B cell (primary cell): ENCODE measurements around the gene IL17A. TPM values are rescaled to one million over a fixed set of nuclear protein-coding genes. Genes with fewer than 3 reads are reported as not detected.

Experiments
- ATAC-seq: fragments of 200-7000 bp; cut with Tn5 transposase; one replicate; pipeline ENCODE4 v1.10.0; 2021; ENCODE audit warnings: low read depth, mild to moderate bottlenecking, moderate number of reproducible peaks, moderate library complexity
- CTCF ChIA-PET: fragments of 350-600 bp; sonication (Branson Sonifier 250); formaldehyde crosslinking; loops from one replicate; lab custom pipeline; 2021; ENCODE audit warnings: antibody characterized with exemption, inconsistent platforms; lab: Charles Lee
- POLR2A ChIA-PET: fragments of 350-600 bp; sonication (Branson Sonifier 250); formaldehyde crosslinking; loops from one replicate; lab custom pipeline; 2021; ENCODE audit warnings: antibody characterized with exemption; lab: Charles Lee
- DNase-seq: peaks from one replicate; pipeline ENCODE4 v3.0.0; 2013
- H2AFZ ChIP-seq: 2 replicates; pipeline ENCODE4 v1.6.1; 2012; ENCODE audit warnings: mild to moderate bottlenecking, low read depth, low read length; ENCODE audit not compliant: insufficient read depth, poor library complexity, severe bottlenecking
- H3K27ac ChIP-seq, 2 donors: 1 replicate in 1 of 2; 2 replicates in 1 of 2; pipeline ENCODE4 v1.5.1; 2012 to 2013; ENCODE audit warnings: low read length in 2 of 2, mild to moderate bottlenecking in 2 of 2, moderate library complexity in 1 of 2
- H3K27me3 ChIP-seq, 4 experiments: fragments of 200-600 bp in 1 of 4; sonication (generic) in 1 of 4; replicated peaks in 1 of 4; 1 replicate in 2 of 4; 2 replicates in 2 of 4; pipeline versions ENCODE4 v1.6.1 to v1.7.0; 2013 to 2016; ENCODE audit warnings: low read length in 3 of 4, mild to moderate bottlenecking in 2 of 4, mixed read lengths in 1 of 4, moderate library complexity in 1 of 4; ENCODE audit not compliant: insufficient read depth in 4 of 4, control insufficient read depth in 3 of 4; ENCODE audit errors: control extremely low read depth in 1 of 4
- H3K36me3 ChIP-seq, 2 experiments: replicated peaks in 1 of 2; 1 replicate in 1 of 2; 2 replicates in 1 of 2; pipeline versions ENCODE4 v1.6.1 to v1.7.1; 2013; ENCODE audit warnings: low read length in 1 of 2; ENCODE audit not compliant: insufficient read depth in 2 of 2, control insufficient read depth in 1 of 2; ENCODE audit errors: control extremely low read depth in 1 of 2, extremely low read depth in 1 of 2
- H3K4me1 ChIP-seq, 2 donors: fragments of 200-600 bp in 1 of 2; sonication (generic) in 1 of 2; 1 replicate in 1 of 2; 2 replicates in 1 of 2; pipeline versions ENCODE4 v1.5.1 to v1.6.1; 2013 to 2017; ENCODE audit warnings: low read length in 2 of 2; ENCODE audit not compliant: control insufficient read depth in 2 of 2, insufficient read depth in 2 of 2
- H3K4me2 ChIP-seq: replicated peaks from 2 replicates; pipeline ENCODE3; 2012; ENCODE audit warnings: mild to moderate bottlenecking, low read depth, low read length; ENCODE audit not compliant: poor library complexity, severe bottlenecking
- H3K4me3 ChIP-seq, 5 experiments: fragments of 200-600 bp in 1 of 5; sonication (generic) in 1 of 5; 1 replicate in 3 of 5; 2 replicates in 2 of 5; pipeline versions ENCODE4 v1.5.1 to v1.7.0; 2011 to 2016; ENCODE audit warnings: low read length in 4 of 5, mild to moderate bottlenecking in 4 of 5, low read depth in 2 of 5, control low read depth in 1 of 5, moderate library complexity in 1 of 5; ENCODE audit not compliant: insufficient read depth in 1 of 5; ENCODE audit errors: control extremely low read depth in 1 of 5, extremely low read depth in 1 of 5
- H3K79me2 ChIP-seq: fragments of 200-600 bp; sonication (generic); one replicate; pipeline ENCODE4 v1.6.0; 2016; ENCODE audit warnings: low read length; ENCODE audit not compliant: control insufficient read depth, insufficient read depth
- H3K9ac ChIP-seq: fragments of 200-600 bp; sonication (generic); 2 replicates; pipeline ENCODE4 v1.6.1; 2017; ENCODE audit warnings: mild to moderate bottlenecking, low read length, moderate library complexity
- H3K9me3 ChIP-seq, 3 donors: one replicate each; pipeline versions ENCODE4 v1.6.1 to v1.7.1; 2013; ENCODE audit warnings: low read length in 2 of 3; ENCODE audit not compliant: control insufficient read depth in 2 of 3, insufficient read depth in 1 of 3; ENCODE audit errors: control extremely low read depth in 1 of 3
- H4K20me1 ChIP-seq: 2 replicates; pipeline ENCODE4 v1.6.0; 2012; ENCODE audit warnings: mild to moderate bottlenecking, low read length; ENCODE audit not compliant: insufficient read depth, control insufficient read depth, poor library complexity, severe bottlenecking
- H3K27ac Mint-ChIP-seq: one replicate; pipeline ENCODE4 v1.8.0; 2021; ENCODE audit warnings: mixed read lengths
- H3K27me3 Mint-ChIP-seq: one replicate; pipeline ENCODE4 v1.8.0; 2021; ENCODE audit warnings: mixed read lengths
- H3K4me1 Mint-ChIP-seq: one replicate; pipeline ENCODE4 v1.8.0; 2021; ENCODE audit warnings: mixed read lengths
- H3K4me3 Mint-ChIP-seq: one replicate; pipeline ENCODE4 v1.8.0; 2021; ENCODE audit warnings: mixed read lengths
- H3K9me3 Mint-ChIP-seq: one replicate; pipeline ENCODE4 v1.8.0; 2022; ENCODE audit warnings: mixed read lengths; ENCODE audit not compliant: insufficient read depth
- EZH2 ChIP-seq: IDR thresholded peaks from 2 replicates; pipeline ENCODE4 v1.6.1; 2012; ENCODE audit warnings: borderline replicate concordance, low read depth, mild to moderate bottlenecking, moderate library complexity, low read length; ENCODE audit not compliant: insufficient read depth, poor library complexity, severe bottlenecking
- WGBS: methylation state at CpG from one replicate; pipeline ENCODE4 v1.1.5; 2013; ENCODE audit warnings: missing lambda C conversion rate; ENCODE audit not compliant: insufficient coverage; 5-methylcytosine and 5-hydroxymethylcytosine counted together
- intact Hi-C: fragments of 100-400 bp; cut with micrococcal nuclease; formaldehyde crosslinking; loops from one replicate; pipeline ENCODE4 v1.10.0; 2022
- polyA plus RNA-seq: library from polyadenylated mRNA; depleted of rRNA; stranded (reverse); fragments of >200 nt; gene quantifications from 2 replicates; pipeline ENCODE4 v1.2.3, GENCODE V29; 2012
- total RNA-seq, 2 donors: library from RNA; stranded (reverse); fragments of 120-200 nt in 1 of 2; gene quantifications; 1 replicate in 1 of 2; 2 replicates in 1 of 2; pipeline versions ENCODE4 v1.2.3 to v1.2.4, GENCODE V29; 2013 to 2022
- TF ChIP-seq, protein P1 (sequence below): fragments of 200-600 bp; IDR thresholded peaks from one replicate; pipeline ENCODE4 v1.8.0; 2022; ENCODE audit warnings: antibody characterized with exemption, mild to moderate bottlenecking

The IL17A gene
- total and polyA plus RNA-seq, 2 donors (not counting 1 experiment from before 2014, with no cell fraction given): not detected

DNA sequence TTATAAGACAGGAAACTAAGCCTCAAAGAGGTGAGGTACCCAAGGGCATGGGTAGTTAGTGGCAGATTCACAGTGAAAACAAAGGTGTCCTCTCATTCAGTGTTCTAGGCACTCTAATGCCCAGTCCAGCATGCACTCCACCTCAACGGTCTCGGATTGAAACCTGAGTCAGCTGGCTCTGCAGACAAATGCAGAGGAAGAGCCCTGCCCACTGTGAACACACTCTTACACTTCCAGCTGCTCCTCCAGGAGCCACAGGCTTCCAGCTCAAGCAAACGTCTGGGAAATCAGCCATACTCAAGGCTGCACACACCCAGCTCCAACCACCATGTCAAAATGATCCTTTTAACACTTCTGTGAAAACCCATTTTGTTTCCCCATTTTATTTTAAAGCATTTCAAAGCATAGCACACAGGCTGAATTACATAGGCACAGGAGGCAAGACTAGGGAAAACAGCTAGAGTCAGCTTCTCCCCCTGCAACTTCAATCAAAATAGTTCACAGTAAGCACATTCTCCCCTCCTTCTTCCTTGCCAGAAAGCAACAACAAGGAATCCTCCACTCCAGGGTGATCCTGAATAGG lies 3.0 kb upstream of the IL17A start:
- H3K27me3 Mint-ChIP-seq: peaks cover 34% of the 10 kb centered on the region
- peaks cover 4% of the 10 kb centered on the region for H3K4me1 Mint-ChIP-seq
- Histone ChIP-seq H3K27me3 (peaks cover 0 to 4% (median 1%) of the 10 kb centered on the region in 4 experiments), H3K4me2 (no peak overlapping the region), H3K4me3 (no peak overlapping the region), H3K36me3 (no peaks in the 10 kb centered on the region), H2AFZ (no peak overlapping the region), H3K9me3 (no peaks in the 10 kb centered on the region), H3K79me2 (no peaks in the 10 kb centered on the region), H4K20me1 (no peaks in the 10 kb centered on the region), H3K9ac (no peak overlapping the region), H3K4me1 (no peaks in the 10 kb centered on the region), H3K27ac (no peak overlapping the region)
- ChIA-PET CTCF (no interaction called here), POLR2A (no interaction called here)
- TF ChIP-seq, protein P1, sequence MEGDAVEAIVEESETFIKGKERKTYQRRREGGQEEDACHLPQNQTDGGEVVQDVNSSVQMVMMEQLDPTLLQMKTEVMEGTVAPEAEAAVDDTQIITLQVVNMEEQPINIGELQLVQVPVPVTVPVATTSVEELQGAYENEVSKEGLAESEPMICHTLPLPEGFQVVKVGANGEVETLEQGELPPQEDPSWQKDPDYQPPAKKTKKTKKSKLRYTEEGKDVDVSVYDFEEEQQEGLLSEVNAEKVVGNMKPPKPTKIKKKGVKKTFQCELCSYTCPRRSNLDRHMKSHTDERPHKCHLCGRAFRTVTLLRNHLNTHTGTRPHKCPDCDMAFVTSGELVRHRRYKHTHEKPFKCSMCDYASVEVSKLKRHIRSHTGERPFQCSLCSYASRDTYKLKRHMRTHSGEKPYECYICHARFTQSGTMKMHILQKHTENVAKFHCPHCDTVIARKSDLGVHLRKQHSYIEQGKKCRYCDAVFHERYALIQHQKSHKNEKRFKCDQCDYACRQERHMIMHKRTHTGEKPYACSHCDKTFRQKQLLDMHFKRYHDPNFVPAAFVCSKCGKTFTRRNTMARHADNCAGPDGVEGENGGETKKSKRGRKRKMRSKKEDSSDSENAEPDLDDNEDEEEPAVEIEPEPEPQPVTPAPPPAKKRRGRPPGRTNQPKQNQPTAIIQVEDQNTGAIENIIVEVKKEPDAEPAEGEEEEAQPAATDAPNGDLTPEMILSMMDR: no peak
- TF ChIP-seq EZH2: no peak
- WGBS: 88% methylated on average over 3 of the region's 3 CpGs
- H3K4me3 Mint-ChIP-seq: no peak overlapping the region
- ATAC-seq (no peak), DNase-seq (no peak)
- no peaks in the 10 kb centered on the region for H3K9me3 Mint-ChIP-seq
- no peak overlapping the region for H3K27ac Mint-ChIP-seq
- intact Hi-C loops: no loop called here

- Mint-ChIP-seq H3K9me3 (no peaks in the 10 kb centered on the region), H3K4me1 (no peaks in the 10 kb centered on the region), H3K27me3 (peaks cover 30% of the 10 kb centered on the region), H3K4me3 (no peak overlapping the region), H3K27ac (no peak overlapping the region)
- Histone ChIP-seq H3K27ac (no peak overlapping the region), H4K20me1 (no peaks in the 10 kb centered on the region), H3K36me3 (no peaks in the 10 kb centered on the region), H3K9ac (no peak overlapping the region), H3K4me2 (no peak overlapping the region), H3K79me2 (no peaks in the 10 kb centered on the region), H2AFZ (no peak overlapping the region), H3K4me1 (no peaks in the 10 kb centered on the region), H3K27me3 (peaks cover 0 to 4% (median 1%) of the 10 kb centered on the region in 4 experiments), H3K9me3 (no peaks in the 10 kb centered on the region), H3K4me3 (no peak overlapping the region)
- DNase-seq (no peak), ATAC-seq (no peak)
- CTCF ChIA-PET: no interaction called here
- intact Hi-C loops: no loop called here
- WGBS: 100% methylated on average over 2 of the region's 5 CpGs
- POLR2A ChIA-PET: no interaction called here
- TF ChIP-seq EZH2: no peak
- TF ChIP-seq, protein P1: no peak
These were observed 305 bp downstream of the IL17A start for GRCh38 chr6:52186480-52186879.
